Measurements from ENCODE around the gene AGRP. TPM values are rescaled to one million over a fixed set of nuclear protein-coding genes. Genes with fewer than 3 reads are reported as not detected.

The AGRP gene
- total RNA-seq, 1 donor from 2014 or later = not detected

DNA sequence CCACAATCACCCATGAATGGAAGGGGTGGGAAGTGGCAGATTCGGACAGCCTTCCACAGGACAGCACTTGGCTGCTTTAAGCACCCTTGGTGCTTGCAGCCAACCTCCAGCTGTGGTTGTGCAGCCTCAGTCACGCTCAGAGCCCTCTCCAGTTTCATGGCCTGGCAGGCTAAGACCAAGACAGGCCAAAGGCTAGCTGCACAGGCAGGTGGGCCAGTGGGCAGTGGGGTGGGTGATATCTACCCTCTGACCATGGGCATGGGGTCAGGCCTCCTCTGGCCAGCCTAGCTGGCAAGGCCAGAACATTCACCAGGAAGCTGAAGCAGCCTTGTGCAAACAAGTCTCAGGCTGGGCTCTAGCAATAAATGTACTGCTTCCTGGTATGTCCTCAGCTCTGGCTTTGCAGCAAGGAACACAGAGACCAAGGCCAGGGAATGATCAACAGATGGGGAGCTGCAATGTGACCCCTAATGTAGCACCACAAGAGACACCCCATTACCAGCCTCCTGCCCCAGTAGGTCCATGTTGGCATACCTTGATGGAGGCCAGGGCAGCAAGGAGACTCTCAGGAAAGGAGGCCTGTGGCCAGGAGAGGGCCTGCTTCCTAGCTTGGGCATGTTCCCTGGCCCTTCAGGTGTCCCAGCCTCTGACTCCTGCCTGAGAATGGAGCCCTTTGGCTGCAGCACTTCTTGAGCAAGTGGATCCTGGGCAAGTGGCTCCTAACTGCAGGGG, 31.5 kb downstream of the AGRP start:
- Histone ChIP-seq H3K36me3 (ENCODE audit: control insufficient read depth, insufficient read depth, low read length) (peaks cover 3% of the 10 kb centered on the region), H3K27me3 (ENCODE audit: control insufficient read depth, insufficient read depth, low read length) (no peaks in the 10 kb centered on the region)

DNA sequence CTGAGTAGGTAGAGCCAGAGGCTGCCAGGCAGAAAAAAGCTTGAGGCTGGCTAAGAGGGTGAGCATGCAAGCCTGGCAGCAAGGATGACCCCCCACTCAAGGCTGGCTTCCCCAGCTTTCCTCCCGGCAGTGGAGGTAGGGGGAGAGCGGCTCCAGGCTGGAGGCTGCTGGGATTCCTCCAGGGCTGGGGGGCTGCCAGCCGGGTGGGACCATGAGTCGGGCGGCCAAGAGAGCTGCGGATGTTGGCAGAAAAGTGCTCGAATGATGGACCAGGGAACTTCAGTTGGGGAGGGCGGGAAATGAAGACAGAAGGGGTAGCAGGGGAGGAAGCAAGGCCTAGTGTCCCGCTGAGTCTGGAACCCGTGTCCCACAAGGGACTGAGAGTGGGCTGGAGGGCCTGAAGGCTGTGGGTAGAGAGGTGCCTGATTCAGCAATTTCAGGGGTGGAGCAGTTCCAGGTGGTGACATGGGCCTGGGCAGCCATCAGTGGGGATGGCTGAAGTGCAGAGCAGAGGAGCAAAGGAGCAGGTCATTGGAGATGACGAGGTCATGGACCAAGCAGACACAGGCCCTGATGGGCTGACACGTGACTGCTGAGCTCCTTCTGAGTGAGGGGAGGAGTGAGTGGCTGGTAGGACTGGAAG, 32.2 kb downstream of the AGRP start:
- TF ChIP-seq, protein P1, sequence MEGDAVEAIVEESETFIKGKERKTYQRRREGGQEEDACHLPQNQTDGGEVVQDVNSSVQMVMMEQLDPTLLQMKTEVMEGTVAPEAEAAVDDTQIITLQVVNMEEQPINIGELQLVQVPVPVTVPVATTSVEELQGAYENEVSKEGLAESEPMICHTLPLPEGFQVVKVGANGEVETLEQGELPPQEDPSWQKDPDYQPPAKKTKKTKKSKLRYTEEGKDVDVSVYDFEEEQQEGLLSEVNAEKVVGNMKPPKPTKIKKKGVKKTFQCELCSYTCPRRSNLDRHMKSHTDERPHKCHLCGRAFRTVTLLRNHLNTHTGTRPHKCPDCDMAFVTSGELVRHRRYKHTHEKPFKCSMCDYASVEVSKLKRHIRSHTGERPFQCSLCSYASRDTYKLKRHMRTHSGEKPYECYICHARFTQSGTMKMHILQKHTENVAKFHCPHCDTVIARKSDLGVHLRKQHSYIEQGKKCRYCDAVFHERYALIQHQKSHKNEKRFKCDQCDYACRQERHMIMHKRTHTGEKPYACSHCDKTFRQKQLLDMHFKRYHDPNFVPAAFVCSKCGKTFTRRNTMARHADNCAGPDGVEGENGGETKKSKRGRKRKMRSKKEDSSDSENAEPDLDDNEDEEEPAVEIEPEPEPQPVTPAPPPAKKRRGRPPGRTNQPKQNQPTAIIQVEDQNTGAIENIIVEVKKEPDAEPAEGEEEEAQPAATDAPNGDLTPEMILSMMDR (IDR thresholded peaks at IDR 0.05; ENCODE audit: insufficient read depth, low read length, poor library complexity, severe bottlenecking) = no peak
- no peak for DNase-seq (ENCODE audit: low read depth)
- H3K36me3 ChIP-seq (ENCODE audit: control insufficient read depth, insufficient read depth, low read length) = peaks cover 3% of the 10 kb centered on the region
- no peak overlapping the region for H3K4me3 ChIP-seq (ENCODE audit: low read depth, low read length)
- no peaks in the 10 kb centered on the region for H3K27me3 ChIP-seq (ENCODE audit: control insufficient read depth, insufficient read depth, low read length)

More for the DNA sequence above, 31.5 kb downstream of the AGRP start:
- no peak overlapping the region for H3K4me3 ChIP-seq (ENCODE audit: low read depth, low read length)
- DNase-seq (ENCODE audit: low read depth) = no peak
- TF ChIP-seq, protein P1 (IDR thresholded peaks at IDR 0.05; ENCODE audit: insufficient read depth, low read length, poor library complexity, severe bottlenecking) = no peak

DNA sequence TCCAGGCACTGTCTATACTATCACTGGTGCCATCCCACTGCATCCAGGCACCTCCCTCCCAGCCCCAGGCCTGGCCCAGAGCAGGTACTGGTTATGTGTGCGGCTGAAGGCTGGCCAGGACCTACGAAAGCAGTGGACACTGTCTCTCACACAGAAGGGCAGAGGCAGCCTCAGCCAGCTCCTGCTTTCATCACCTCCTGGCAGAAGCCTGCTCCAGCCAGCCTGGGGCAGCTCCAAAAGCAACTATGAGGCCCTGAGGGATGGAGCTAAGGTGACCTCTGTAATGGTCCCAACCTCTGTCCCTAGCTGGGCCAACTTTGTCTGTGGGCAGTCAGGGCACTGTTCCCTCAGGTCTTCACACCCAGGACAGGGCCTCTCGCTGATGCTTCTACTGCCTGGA, 33.6 kb downstream of the AGRP start:
- Histone ChIP-seq H3K36me3 (ENCODE audit: control insufficient read depth, insufficient read depth, low read length) (peaks cover 3% of the 10 kb centered on the region), H3K4me3 (ENCODE audit: low read depth, low read length) (no peak overlapping the region), H3K27me3 (ENCODE audit: control insufficient read depth, insufficient read depth, low read length) (no peaks in the 10 kb centered on the region)
- TF ChIP-seq, protein P1 (IDR thresholded peaks at IDR 0.05; ENCODE audit: insufficient read depth, low read length, poor library complexity, severe bottlenecking) = no peak
- DNase-seq (ENCODE audit: low read depth) = no peak

DNA sequence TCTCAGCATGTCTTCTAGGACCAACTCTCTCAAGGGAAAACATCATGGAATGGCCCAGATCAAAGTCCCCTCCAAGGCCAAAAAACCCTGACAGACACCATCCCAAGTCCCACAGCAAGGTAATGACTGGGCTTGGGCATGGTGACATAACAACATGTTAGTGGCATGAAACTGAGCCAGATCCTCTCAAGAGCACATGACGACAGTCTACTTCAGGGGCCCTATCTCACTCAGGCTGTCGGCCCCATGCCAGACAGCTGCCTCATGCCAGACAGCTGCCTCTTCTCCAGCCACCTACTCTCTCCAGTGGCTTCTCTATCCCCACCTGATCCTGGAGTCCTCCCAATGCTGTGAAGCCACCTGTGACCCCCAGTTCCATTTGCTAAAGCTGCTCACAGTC, 34.0 kb downstream of the AGRP start:
- no peak overlapping the region for H3K4me3 ChIP-seq (ENCODE audit: low read depth, low read length)
- DNase-seq (ENCODE audit: low read depth) = no peak
- H3K27me3 ChIP-seq (ENCODE audit: control insufficient read depth, insufficient read depth, low read length) = no peaks in the 10 kb centered on the region
- TF ChIP-seq, protein P1 (IDR thresholded peaks at IDR 0.05; ENCODE audit: insufficient read depth, low read length, poor library complexity, severe bottlenecking) = no peak
- peaks cover 3% of the 10 kb centered on the region for H3K36me3 ChIP-seq (ENCODE audit: control insufficient read depth, insufficient read depth, low read length)

DNA sequence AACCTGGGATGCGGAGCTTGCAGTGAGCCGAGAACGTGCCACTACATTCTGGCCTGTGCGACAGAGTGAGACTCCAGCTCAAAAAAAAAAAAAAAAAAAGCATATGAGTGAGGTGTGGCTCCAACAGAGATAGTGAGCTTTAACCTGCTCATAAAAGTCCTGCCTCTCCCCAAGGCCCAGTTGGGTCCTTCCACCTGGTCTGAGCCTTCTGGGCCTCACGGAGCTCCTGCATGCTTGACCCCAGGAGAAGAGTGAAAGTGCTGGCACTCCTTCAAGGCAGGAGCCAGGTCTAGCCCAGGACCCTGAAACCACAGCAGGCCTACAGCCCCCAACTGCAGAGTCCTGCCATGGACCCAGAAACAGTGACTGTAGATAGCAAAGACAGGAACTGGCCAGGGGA, 34.8 kb downstream of the AGRP start:
- no peak overlapping the region for H3K4me3 ChIP-seq (ENCODE audit: low read depth, low read length)
- no peak for DNase-seq (ENCODE audit: low read depth)
- peaks cover 3% of the 10 kb centered on the region for H3K36me3 ChIP-seq (ENCODE audit: control insufficient read depth, insufficient read depth, low read length)
- TF ChIP-seq, protein P1 (IDR thresholded peaks at IDR 0.05; ENCODE audit: insufficient read depth, low read length, poor library complexity, severe bottlenecking) = no peak
- H3K27me3 ChIP-seq (ENCODE audit: control insufficient read depth, insufficient read depth, low read length) = no peaks in the 10 kb centered on the region

All from kidney epithelial cell (primary cell).